Measurements from ENCODE around the gene PPL.

The PPL gene

DNA sequence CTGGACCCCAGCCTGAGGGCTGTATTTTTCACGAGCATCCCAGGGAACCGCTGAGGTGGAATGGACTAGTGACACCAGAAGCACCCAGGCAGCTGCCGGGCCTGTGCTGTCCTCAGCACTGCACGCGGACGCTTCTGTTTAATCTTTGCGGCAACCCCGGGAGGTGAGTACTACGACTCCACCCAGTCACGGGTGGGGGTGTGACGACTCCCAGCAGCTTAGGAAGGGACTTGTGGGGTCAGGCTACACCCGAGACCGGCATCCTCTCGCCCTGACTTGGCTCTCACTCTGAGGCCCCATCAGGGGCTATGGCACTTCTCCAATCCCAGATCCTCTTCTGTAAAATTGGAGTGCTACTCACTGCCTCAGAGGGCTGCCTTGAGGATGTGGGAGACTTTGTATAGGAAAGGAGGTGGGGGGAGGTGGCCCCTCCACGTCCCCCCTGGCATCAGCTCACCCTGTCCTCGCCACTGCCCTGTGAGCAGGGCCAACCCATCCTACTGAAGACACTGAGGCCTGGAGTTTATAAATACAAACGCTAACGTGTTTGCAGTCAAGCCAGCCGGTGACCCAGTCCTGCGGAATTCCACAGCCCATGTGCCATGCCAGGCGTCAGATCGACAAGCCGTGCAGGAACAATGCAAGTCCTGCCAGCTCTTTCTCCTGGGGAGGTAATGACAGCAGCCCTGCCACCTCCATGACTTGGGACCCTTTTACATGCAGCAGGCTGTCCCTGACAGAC is 44.4 kb downstream of the PPL start:
- TF ChIP-seq EZH2 (IDR thresholded peaks at IDR 0.05; ENCODE audit: borderline replicate concordance, low read length) (no peak), CTCF (IDR thresholded peaks at IDR 0.05; ENCODE audit: low read length) (no peak)
- no peaks in the 10 kb centered on the region for H3K36me3 ChIP-seq (ENCODE audit: insufficient read depth, low read length)
- H3K9me2 ChIP-seq (ENCODE audit: low read depth, low read length), result no peaks in the 10 kb centered on the region
- no peaks in the 10 kb centered on the region for H3K4me1 ChIP-seq (ENCODE audit: insufficient read depth, low read length, severe bottlenecking)
- no peaks in the 10 kb centered on the region for H4K20me1 ChIP-seq (ENCODE audit: insufficient read depth, low read length)
- no peaks in the 10 kb centered on the region for H3K27me3 ChIP-seq (ENCODE audit: insufficient read depth, low read length)
- H3K9ac ChIP-seq (ENCODE audit: low read length), result no peak overlapping the region
- H3K79me2 ChIP-seq (ENCODE audit: insufficient read depth, low read length), result no peaks in the 10 kb centered on the region
- no peak overlapping the region for H3K4me3 ChIP-seq (ENCODE audit: low read depth, low read length, poor library complexity, severe bottlenecking)
- H3K9me3 ChIP-seq (ENCODE audit: low read length), result no peaks in the 10 kb centered on the region
- H3F3A ChIP-seq (ENCODE audit: insufficient read depth, low read length), result no peaks in the 10 kb centered on the region
- H3K4me2 ChIP-seq (ENCODE audit: low read length), result no peak overlapping the region
- no peak overlapping the region for H2AFZ ChIP-seq (ENCODE audit: low read length)
- no peak overlapping the region for H3K27ac ChIP-seq (ENCODE audit: low read depth, low read length, poor library complexity, severe bottlenecking)

- H3K36me3 ChIP-seq (ENCODE audit: insufficient read depth, low read length), result no peaks in the 10 kb centered on the region
- H3F3A ChIP-seq (ENCODE audit: insufficient read depth, low read length), result no peaks in the 10 kb centered on the region
- no peak overlapping the region for H3K4me2 ChIP-seq (ENCODE audit: low read length)
- H3K4me3 ChIP-seq (ENCODE audit: low read depth, low read length, poor library complexity, severe bottlenecking), result no peak overlapping the region
- no peak overlapping the region for H3K9ac ChIP-seq (ENCODE audit: low read length)
- no peak overlapping the region for H2AFZ ChIP-seq (ENCODE audit: low read length)
- H4K20me1 ChIP-seq (ENCODE audit: insufficient read depth, low read length), result no peaks in the 10 kb centered on the region
- H3K79me2 ChIP-seq (ENCODE audit: insufficient read depth, low read length), result no peaks in the 10 kb centered on the region
- no peak for TF ChIP-seq CTCF (IDR thresholded peaks at IDR 0.05; ENCODE audit: low read length)
- TF ChIP-seq EZH2 (IDR thresholded peaks at IDR 0.05; ENCODE audit: borderline replicate concordance, low read length), result no peak
- no peaks in the 10 kb centered on the region for H3K4me1 ChIP-seq (ENCODE audit: insufficient read depth, low read length, severe bottlenecking)
- H3K9me2 ChIP-seq (ENCODE audit: low read depth, low read length), result no peaks in the 10 kb centered on the region
- no peaks in the 10 kb centered on the region for H3K27me3 ChIP-seq (ENCODE audit: insufficient read depth, low read length)
- H3K9me3 ChIP-seq (ENCODE audit: low read length), result no peaks in the 10 kb centered on the region
- no peak overlapping the region for H3K27ac ChIP-seq (ENCODE audit: low read depth, low read length, poor library complexity, severe bottlenecking)
Measured at GRCh38 chr16:4891886-4892216, 45.1 kb downstream of the PPL start.

DNA sequence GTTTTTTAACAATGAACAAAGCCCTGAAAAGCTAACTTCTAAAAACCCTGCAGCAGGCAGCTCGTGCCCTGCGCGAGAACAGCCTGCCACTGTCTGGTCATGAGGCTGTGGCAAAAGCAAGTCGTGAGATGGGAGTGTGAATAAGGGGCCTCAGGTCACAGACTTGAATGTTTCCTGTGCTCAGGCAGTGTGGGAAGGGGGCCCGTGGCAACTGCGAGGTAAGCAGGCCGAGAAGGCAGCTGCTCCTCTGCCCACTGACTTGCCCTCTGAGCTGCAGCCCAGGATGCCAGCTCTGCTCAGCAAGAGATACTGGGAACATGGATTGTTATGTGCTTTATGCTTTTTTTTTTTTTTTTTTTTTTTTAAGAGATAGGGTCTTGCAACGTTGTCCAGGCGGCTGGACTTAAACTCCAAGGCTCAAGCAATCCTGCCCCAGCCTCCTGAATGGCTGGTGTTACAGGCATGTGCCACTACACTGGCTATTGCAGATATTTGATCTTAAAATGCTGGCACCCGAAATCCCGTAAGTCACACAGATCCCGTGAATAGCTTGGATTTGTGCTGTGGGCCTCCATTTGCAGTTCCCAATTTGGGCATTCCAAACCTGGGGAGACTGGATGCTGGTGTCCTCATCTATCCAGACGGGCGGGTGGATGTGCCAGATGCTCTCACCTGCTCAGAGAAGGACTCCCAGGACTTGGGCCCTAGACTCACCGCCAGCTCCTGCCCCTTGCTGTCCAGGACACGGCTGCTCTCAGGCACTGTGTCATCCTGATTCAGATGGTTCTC is 45.7 kb downstream of the PPL start:
- peaks cover under 1% of the 10 kb centered on the region; the same call in 1 of the 2 replicates for H3K36me3 ChIP-seq (ENCODE audit: insufficient read depth, low read length)
- H3K27ac ChIP-seq (ENCODE audit: low read depth, low read length, poor library complexity, severe bottlenecking), result no peak overlapping the region
- H3F3A ChIP-seq (ENCODE audit: insufficient read depth, low read length), result no peaks in the 10 kb centered on the region
- H3K27me3 ChIP-seq (ENCODE audit: insufficient read depth, low read length), result no peaks in the 10 kb centered on the region
- H2AFZ ChIP-seq (ENCODE audit: low read length), result no peak overlapping the region
- no peaks in the 10 kb centered on the region for H3K9me3 ChIP-seq (ENCODE audit: low read length)
- no peaks in the 10 kb centered on the region for H3K4me1 ChIP-seq (ENCODE audit: insufficient read depth, low read length, severe bottlenecking)
- no peak overlapping the region for H3K4me3 ChIP-seq (ENCODE audit: low read depth, low read length, poor library complexity, severe bottlenecking)
- H3K4me2 ChIP-seq (ENCODE audit: low read length), result no peak overlapping the region
- no peaks in the 10 kb centered on the region for H4K20me1 ChIP-seq (ENCODE audit: insufficient read depth, low read length)
- H3K9ac ChIP-seq (ENCODE audit: low read length), result no peak overlapping the region
- no peaks in the 10 kb centered on the region for H3K79me2 ChIP-seq (ENCODE audit: insufficient read depth, low read length)
- no peaks in the 10 kb centered on the region for H3K9me2 ChIP-seq (ENCODE audit: low read depth, low read length)
- TF ChIP-seq EZH2 (IDR thresholded peaks at IDR 0.05; ENCODE audit: borderline replicate concordance, low read length), result no peak
- no peak for TF ChIP-seq CTCF (IDR thresholded peaks at IDR 0.05; ENCODE audit: low read length)

Data from OCI-LY1 (cell line).